ENCODE data around the gene CLMP. TPM values are rescaled to one million over a fixed set of nuclear protein-coding genes. Genes with fewer than 3 reads are reported as not detected.

The CLMP gene
- total and polyA plus RNA-seq, 2 donors (not counting 3 experiments of a cell fraction or from before 2014, with no cell fraction given): 0.03 to 0.18 TPM

DNA sequence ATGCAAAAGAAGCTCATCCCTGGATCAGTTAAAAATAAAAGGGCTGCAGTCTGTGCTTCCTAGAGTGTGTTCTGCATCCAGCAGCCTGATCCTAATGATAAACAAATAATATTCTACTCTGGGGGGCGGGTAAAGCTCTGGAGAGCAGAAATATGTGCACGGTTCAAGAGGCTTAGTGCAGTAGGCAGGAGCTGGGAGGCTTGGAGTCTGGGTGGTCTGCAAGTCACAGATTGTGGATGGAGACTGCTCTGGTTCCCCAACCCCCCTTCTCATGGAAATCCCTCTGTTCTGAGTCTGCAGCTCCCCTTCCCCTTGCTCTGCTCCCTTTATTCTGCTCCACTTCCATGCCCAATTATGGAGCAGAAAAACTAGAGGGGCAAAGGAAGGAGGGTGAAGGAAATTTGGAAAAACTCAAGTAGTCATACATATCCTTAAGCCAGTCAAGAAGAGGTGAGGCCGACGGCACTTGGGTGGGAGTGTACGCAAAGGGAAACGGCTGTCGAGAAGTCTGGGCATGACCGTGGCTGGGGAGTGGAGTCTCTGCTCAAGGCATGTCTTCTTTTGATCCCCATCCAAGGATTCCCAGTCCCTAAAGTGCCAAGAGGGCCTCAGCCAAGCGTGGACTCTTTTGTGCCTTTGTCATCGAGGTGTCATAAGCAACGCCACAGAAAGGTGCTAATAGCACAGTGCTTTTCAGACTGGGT lies 16.3 kb upstream of the CLMP start:
- no TSS peak for BruUV-seq (replicated peaks)
- Histone ChIP-seq H3K4me1 (ENCODE audit: control insufficient read depth, extremely low read depth, insufficient read depth, low read length) (peaks cover 5% of the 10 kb centered on the region), H4K20me1 (replicated peaks; ENCODE audit: control insufficient read depth, extremely low read depth, insufficient read depth, low read length) (no peaks in the 10 kb centered on the region), H3K4me2 (ENCODE audit: insufficient read depth, low read length) (no peak overlapping the region), H3K79me2 (ENCODE audit: control insufficient read depth, insufficient read depth, low read length) (no peaks in the 10 kb centered on the region), H3K27me3 (ENCODE audit: control insufficient read depth in 2 of 2, insufficient read depth in 2 of 2, low read length in 2 of 2) (peaks cover 3 to 4% of the 10 kb centered on the region in 2 experiments), H3K9me3 (replicated peaks; ENCODE audit: control insufficient read depth, insufficient read depth, low read length) (no peaks in the 10 kb centered on the region), H3K9me1 (replicated peaks; ENCODE audit: control insufficient read depth, extremely low read depth, insufficient read depth, low read length) (no peaks in the 10 kb centered on the region), H3K4me3 (replicated peaks in 1 of 3; ENCODE audit: insufficient read depth in 1 of 3, low read depth in 1 of 3, low read length in 3 of 3) (no peak overlapping the region), H3K9ac (replicated peaks; ENCODE audit: extremely low read depth, insufficient read depth, low read length) (no peak overlapping the region), H3K27ac (ENCODE audit: insufficient read depth, low read depth, low read length) (no peak overlapping the region), H3K36me3 (ENCODE audit: control insufficient read depth in 2 of 2, extremely low read depth in 1 of 2, insufficient read depth in 2 of 2, low read length in 2 of 2) (no peaks in the 10 kb centered on the region), H2AFZ (ENCODE audit: low read depth, low read length) (peak overlapping the region; percentile 51)
- FAIRE-seq (no peak), DNase-seq (ENCODE audit: low read depth, low spot score) (no peak)
- dilution Hi-C loops (cut with MboI; ENCODE audit: extremely low pct_ligation_motif_present, low sequenced_read_pairs) (no loop called here), intact Hi-C loops (cut with micrococcal nuclease) (no loop called here)
- ChIA-PET CTCF (interaction anchor here (1.2 to 2.5 kb wide), 5 partner anchors 20 to 108 kb away, joined by 4 to 9 read pairs (median 7); no protein-coding TSS in a partner anchor), POLR2A (no interaction called here)
- TF ChIP-seq MYC (IDR thresholded peaks at IDR 0.05; ENCODE audit: low read depth, low read length) (no peak), GATA2 (IDR thresholded peaks at IDR 0.05; ENCODE audit: insufficient read depth, insufficient read length, low read depth, low read length) (no peak), FOS (IDR thresholded peaks at IDR 0.05; ENCODE audit: borderline replicate concordance, insufficient read depth, low read length) (no peak), POLR2AphosphoS5 (IDR thresholded peaks at IDR 0.05; ENCODE audit: insufficient read depth, low read depth, low read length) (no peak), EZH2 (IDR thresholded peaks at IDR 0.05; ENCODE audit: borderline replicate concordance, low read depth, low read length, severe bottlenecking) (no peak), POLR2A (IDR thresholded peaks at IDR 0.05; ENCODE audit: low read depth, low read length) (no peak), JUN (IDR thresholded peaks at IDR 0.05; ENCODE audit: borderline replicate concordance, insufficient read depth, insufficient read length, low read depth) (no peak)
- TF ChIP-seq, protein P1, sequence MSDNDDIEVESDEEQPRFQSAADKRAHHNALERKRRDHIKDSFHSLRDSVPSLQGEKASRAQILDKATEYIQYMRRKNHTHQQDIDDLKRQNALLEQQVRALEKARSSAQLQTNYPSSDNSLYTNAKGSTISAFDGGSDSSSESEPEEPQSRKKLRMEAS (IDR thresholded peaks at IDR 0.05; ENCODE audit: insufficient read depth, insufficient read length): no peak
- TF ChIP-seq, protein P2, sequence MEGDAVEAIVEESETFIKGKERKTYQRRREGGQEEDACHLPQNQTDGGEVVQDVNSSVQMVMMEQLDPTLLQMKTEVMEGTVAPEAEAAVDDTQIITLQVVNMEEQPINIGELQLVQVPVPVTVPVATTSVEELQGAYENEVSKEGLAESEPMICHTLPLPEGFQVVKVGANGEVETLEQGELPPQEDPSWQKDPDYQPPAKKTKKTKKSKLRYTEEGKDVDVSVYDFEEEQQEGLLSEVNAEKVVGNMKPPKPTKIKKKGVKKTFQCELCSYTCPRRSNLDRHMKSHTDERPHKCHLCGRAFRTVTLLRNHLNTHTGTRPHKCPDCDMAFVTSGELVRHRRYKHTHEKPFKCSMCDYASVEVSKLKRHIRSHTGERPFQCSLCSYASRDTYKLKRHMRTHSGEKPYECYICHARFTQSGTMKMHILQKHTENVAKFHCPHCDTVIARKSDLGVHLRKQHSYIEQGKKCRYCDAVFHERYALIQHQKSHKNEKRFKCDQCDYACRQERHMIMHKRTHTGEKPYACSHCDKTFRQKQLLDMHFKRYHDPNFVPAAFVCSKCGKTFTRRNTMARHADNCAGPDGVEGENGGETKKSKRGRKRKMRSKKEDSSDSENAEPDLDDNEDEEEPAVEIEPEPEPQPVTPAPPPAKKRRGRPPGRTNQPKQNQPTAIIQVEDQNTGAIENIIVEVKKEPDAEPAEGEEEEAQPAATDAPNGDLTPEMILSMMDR (IDR thresholded peaks at IDR 0.05; ENCODE audit: extremely low read depth in 1 of 2, insufficient read depth in 1 of 2, low read depth in 1 of 2, low read length in 2 of 2): no peak
